Epidermal melanocyte (primary cell): Measurements from ENCODE around the gene SLC28A1.
"Not testable (repeated sequence)": the region's sequence is repeated elsewhere in the genome, so short reads cannot be mapped to it uniquely, and the experiment has no call there.

ENCODE experiments used
- DNase-seq: peaks from one replicate; pipeline ENCODE4 v3.0.0; 2011; ENCODE audit warnings: low spot score; ENCODE audit not compliant: insufficient read length

Gene SLC28A1

GRCh38 chr15:84910928-84911623 is 26.6 kb downstream of the SLC28A1 start:
- DNase-seq, result no peak

GRCh38 chr15:84911879-84912660 is 27.6 kb downstream of the SLC28A1 start:
- DNase-seq, result peak; percentile 77

- DNase-seq, result no peak
Measured at GRCh38 chr15:84913360-84913723, 28.9 kb downstream of the SLC28A1 start.

- DNase-seq, result no peak
Measured at GRCh38 chr15:84914351-84914750, 29.9 kb downstream of the SLC28A1 start.

GRCh38 chr15:84914909-84915605 is 30.6 kb downstream of the SLC28A1 start:
- DNase-seq, result peak; percentile 38

GRCh38 chr15:84915606-84915958 is 31.1 kb downstream of the SLC28A1 start:
- DNase-seq, result no peak

GRCh38 chr15:84917452-84917851 is 33.0 kb downstream of the SLC28A1 start:
- DNase-seq, result no peak

- DNase-seq, result no peak
Measured at GRCh38 chr15:84919106-84919667, 34.7 kb downstream of the SLC28A1 start.

- no peak for DNase-seq
Measured at GRCh38 chr15:84921121-84921520, 36.7 kb downstream of the SLC28A1 start.

- no peak for DNase-seq
Measured at GRCh38 chr15:84922530-84922929, 38.1 kb downstream of the SLC28A1 start.

- no peak for DNase-seq
Measured at GRCh38 chr15:84924077-84924731, 39.7 kb downstream of the SLC28A1 start.

GRCh38 chr15:84924821-84925569 is 40.5 kb downstream of the SLC28A1 start:
- DNase-seq, result not testable (repeated sequence)

- DNase-seq, result no peak
Measured at GRCh38 chr15:84925906-84926305, 41.4 kb downstream of the SLC28A1 start.

- no peak for DNase-seq
Measured at GRCh38 chr15:84926491-84927230, 42.2 kb downstream of the SLC28A1 start.

GRCh38 chr15:84928843-84929168 is 44.3 kb downstream of the SLC28A1 start:
- DNase-seq, result no peak

- no peak for DNase-seq
Measured at GRCh38 chr15:84929795-84930603, 45.5 kb downstream of the SLC28A1 start.

- no peak for DNase-seq
Measured at GRCh38 chr15:84934942-84935729, 50.7 kb downstream of the SLC28A1 start.

- no peak for DNase-seq
Measured at GRCh38 chr15:84937144-84937543, 52.7 kb downstream of the SLC28A1 start.

- no peak for DNase-seq
Measured at GRCh38 chr15:84938726-84939125, 54.3 kb downstream of the SLC28A1 start.
